HepG2 (cell line): ENCODE measurements around the gene FCHSD1. TPM values are rescaled to one million over a fixed set of nuclear protein-coding genes. Genes with fewer than 3 reads are reported as not detected.

ENCODE experiments used
- ATAD3A ChIP-seq: sonication (generic); formaldehyde crosslinking; IDR thresholded peaks from 2 replicates; pipeline ENCODE4 v1.4.0; 2020; ENCODE audit warnings: missing genetic modification reagents
- KMT2B ChIP-seq: IDR thresholded peaks from 2 replicates; pipeline ENCODE4 v1.6.1; 2016; ENCODE audit warnings: missing genetic modification reagents, missing compliant biosample characterization
- NFE2L2 ChIP-seq: fragments of 150-350 bp; IDR thresholded peaks from 2 replicates; pipeline ENCODE4 v1.6.1; 2014; ENCODE audit warnings: low read length
- NPAS2 ChIP-seq: sonication (generic); formaldehyde crosslinking; IDR thresholded peaks from 2 replicates; pipeline ENCODE4 v1.8.0; 2022; ENCODE audit warnings: mild to moderate bottlenecking, missing genetic modification reagents, borderline replicate concordance
- PHF20 ChIP-seq: sonication (generic); formaldehyde crosslinking; IDR thresholded peaks from 2 replicates; pipeline ENCODE4 v1.5.0; 2020; ENCODE audit warnings: mild to moderate bottlenecking, missing genetic modification reagents
- PHF5A ChIP-seq: IDR thresholded peaks from one replicate; pipeline ENCODE4 v1.6.1; 2018; ENCODE audit warnings: low read depth, missing genetic modification reagents; ENCODE audit not compliant: unreplicated experiment
- SIN3A ChIP-seq: IDR thresholded peaks from 2 replicates; pipeline ENCODE4 v1.6.1; 2011; ENCODE audit warnings: low read depth, mild to moderate bottlenecking, control low read depth, low read length, borderline replicate concordance
- TP53 ChIP-seq: sonication (generic); formaldehyde crosslinking; conservative IDR thresholded peaks from 2 replicates; pipeline ENCODE4 v1.4.0; 2020; ENCODE audit warnings: missing genetic modification reagents
- ZFP36 ChIP-seq: fragments of 150-350 bp; IDR thresholded peaks from 2 replicates; pipeline ENCODE4 v1.6.1; 2018; ENCODE audit warnings: borderline replicate concordance, low read length, low read depth; ENCODE audit not compliant: partially characterized antibody
- polyA plus RNA-seq, 8 experiments: library from polyadenylated mRNA; depleted of rRNA in 3 of 8; stranded (reverse) in 7 of 8; unstranded in 1 of 8; fragments of >200 nt; fragmentation: Illumina TruSeq in 4 of 8; extraction: Trizol in 4 of 8; gene quantifications; 2 replicates each; pipeline versions ENCODE4 v1.2.1 to v1.2.3, GENCODE V29; 2011 to 2016; ENCODE audit warnings: low read depth in 4 of 8, missing spikeins in 1 of 8, mixed read lengths in 1 of 8; ENCODE audit not compliant: insufficient read depth in 1 of 8
- total RNA-seq, 5 experiments: library from RNA; depleted of rRNA; stranded (reverse); fragments of >200 nt; fragmentation: Illumina TruSeq; extraction: Trizol; gene quantifications; 2 replicates each; pipeline ENCODE4 v1.2.3, GENCODE V29; 2016; ENCODE audit warnings: low read depth in 1 of 5
- TF ChIP-seq, protein P1 (sequence below): sonication (generic); formaldehyde crosslinking; IDR thresholded peaks from 2 replicates; pipeline ENCODE4 v1.4.0; 2020; ENCODE audit warnings: missing genetic modification reagents
- TF ChIP-seq, protein P2 (sequence below): IDR thresholded peaks from 2 replicates; pipeline ENCODE4 v1.6.1; 2016; ENCODE audit warnings: missing compliant biosample characterization, missing genetic modification reagents, borderline replicate concordance
- TF ChIP-seq, protein P3 (sequence below): sonication (generic); formaldehyde crosslinking; IDR thresholded peaks from 2 replicates; pipeline ENCODE4 v1.4.0; 2020; ENCODE audit warnings: missing genetic modification reagents
- TF ChIP-seq, protein P4 (sequence below): sonication (generic); formaldehyde crosslinking; IDR thresholded peaks from 2 replicates; pipeline ENCODE4 v1.9.0; 2022; ENCODE audit warnings: missing genetic modification reagents, mild to moderate bottlenecking, borderline replicate concordance
- TF ChIP-seq, protein P5 (sequence below): sonication (generic); formaldehyde crosslinking; IDR thresholded peaks from 2 replicates; pipeline ENCODE4 v1.5.0; 2020; ENCODE audit warnings: missing genetic modification reagents
- TF ChIP-seq, protein P6 (sequence below): sonication (generic); formaldehyde crosslinking; IDR thresholded peaks from 2 replicates; pipeline ENCODE4 v1.4.0; 2020; ENCODE audit warnings: low read depth, mild to moderate bottlenecking, missing genetic modification reagents
- TF ChIP-seq, protein P7 (sequence below): sonication (generic); formaldehyde crosslinking; IDR thresholded peaks from 2 replicates; pipeline ENCODE4 v1.5.1; 2020; ENCODE audit warnings: missing genetic modification reagents, mild to moderate bottlenecking, borderline replicate concordance

FCHSD1 gene
- total and polyA plus RNA-seq, 2 of the 13 experiments (the other 11 are each of a cell fraction or from before 2014, with no cell fraction given): 5.5 to 15.4 TPM

DNA sequence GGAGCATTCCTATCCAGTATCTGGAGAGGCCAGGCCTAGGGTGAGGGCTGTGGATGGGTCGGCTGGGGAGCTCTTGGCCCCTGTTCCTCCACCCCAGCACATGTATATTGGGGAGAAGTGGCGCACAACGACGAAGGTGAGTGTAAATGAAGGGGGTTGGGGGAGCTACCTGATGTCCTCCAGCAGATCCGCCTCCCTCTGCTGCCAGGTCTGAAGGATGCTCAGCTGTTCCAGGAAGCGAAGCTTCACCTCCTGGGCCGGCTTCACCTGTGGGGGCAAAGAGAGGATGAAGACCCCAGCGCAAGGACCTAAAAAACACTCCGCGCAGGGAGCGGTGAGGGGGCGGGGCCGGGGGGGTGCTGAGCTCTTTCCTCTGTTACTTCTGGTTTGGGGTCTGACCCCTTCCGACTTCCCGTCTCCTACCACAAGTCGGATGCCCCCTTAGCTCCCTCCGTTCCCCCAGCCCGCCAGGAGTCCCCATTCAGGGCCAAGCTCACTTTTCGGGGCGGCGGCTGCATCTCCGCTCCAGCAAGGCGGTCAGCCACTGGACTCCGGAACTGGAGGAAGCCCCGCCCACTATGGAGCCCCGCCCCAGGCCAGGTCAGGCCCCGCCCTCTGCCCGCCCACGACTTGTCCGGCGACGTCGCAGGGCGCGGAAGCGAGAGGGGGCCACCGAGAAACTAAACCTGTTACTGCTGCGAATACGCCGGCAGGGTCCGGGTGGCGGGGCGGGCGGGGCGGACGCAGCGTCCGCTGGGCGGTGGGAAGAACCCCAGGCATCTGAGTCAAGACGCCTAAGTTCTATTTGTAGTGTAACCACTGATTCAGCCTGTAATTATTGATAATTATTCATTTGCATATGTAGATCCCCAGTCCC is at the start of gene FCHSD1 (continued):
- TF ChIP-seq, protein P1, sequence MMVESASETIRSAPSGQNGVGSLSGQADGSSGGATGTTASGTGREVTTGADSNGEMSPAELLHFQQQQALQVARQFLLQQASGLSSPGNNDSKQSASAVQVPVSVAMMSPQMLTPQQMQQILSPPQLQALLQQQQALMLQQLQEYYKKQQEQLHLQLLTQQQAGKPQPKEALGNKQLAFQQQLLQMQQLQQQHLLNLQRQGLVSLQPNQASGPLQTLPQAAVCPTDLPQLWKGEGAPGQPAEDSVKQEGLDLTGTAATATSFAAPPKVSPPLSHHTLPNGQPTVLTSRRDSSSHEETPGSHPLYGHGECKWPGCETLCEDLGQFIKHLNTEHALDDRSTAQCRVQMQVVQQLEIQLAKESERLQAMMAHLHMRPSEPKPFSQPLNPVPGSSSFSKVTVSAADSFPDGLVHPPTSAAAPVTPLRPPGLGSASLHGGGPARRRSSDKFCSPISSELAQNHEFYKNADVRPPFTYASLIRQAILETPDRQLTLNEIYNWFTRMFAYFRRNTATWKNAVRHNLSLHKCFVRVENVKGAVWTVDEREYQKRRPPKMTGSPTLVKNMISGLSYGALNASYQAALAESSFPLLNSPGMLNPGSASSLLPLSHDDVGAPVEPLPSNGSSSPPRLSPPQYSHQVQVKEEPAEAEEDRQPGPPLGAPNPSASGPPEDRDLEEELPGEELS (CRISPR knock-in tag): no peak
- TF ChIP-seq ATAD3A (CRISPR knock-in tag): no peak
- TF ChIP-seq, protein P2, sequence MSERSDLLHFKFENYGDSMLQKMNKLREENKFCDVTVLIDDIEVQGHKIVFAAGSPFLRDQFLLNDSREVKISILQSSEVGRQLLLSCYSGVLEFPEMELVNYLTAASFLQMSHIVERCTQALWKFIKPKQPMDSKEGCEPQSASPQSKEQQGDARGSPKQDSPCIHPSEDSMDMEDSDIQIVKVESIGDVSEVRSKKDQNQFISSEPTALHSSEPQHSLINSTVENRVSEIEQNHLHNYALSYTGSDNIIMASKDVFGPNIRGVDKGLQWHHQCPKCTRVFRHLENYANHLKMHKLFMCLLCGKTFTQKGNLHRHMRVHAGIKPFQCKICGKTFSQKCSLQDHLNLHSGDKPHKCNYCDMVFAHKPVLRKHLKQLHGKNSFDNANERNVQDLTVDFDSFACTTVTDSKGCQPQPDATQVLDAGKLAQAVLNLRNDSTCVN (CRISPR knock-in tag): no peak
- TF ChIP-seq, protein P3, sequence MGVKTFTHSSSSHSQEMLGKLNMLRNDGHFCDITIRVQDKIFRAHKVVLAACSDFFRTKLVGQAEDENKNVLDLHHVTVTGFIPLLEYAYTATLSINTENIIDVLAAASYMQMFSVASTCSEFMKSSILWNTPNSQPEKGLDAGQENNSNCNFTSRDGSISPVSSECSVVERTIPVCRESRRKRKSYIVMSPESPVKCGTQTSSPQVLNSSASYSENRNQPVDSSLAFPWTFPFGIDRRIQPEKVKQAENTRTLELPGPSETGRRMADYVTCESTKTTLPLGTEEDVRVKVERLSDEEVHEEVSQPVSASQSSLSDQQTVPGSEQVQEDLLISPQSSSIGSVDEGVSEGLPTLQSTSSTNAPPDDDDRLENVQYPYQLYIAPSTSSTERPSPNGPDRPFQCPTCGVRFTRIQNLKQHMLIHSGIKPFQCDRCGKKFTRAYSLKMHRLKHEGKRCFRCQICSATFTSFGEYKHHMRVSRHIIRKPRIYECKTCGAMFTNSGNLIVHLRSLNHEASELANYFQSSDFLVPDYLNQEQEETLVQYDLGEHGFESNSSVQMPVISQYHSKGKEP (CRISPR knock-in tag): no peak
- TF ChIP-seq, protein P4, sequence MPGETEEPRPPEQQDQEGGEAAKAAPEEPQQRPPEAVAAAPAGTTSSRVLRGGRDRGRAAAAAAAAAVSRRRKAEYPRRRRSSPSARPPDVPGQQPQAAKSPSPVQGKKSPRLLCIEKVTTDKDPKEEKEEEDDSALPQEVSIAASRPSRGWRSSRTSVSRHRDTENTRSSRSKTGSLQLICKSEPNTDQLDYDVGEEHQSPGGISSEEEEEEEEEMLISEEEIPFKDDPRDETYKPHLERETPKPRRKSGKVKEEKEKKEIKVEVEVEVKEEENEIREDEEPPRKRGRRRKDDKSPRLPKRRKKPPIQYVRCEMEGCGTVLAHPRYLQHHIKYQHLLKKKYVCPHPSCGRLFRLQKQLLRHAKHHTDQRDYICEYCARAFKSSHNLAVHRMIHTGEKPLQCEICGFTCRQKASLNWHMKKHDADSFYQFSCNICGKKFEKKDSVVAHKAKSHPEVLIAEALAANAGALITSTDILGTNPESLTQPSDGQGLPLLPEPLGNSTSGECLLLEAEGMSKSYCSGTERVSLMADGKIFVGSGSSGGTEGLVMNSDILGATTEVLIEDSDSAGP (CRISPR knock-in tag): 0 out of 2 replicates have a peak, but pooled peaks have one; percentile 4
- peak; percentile 33; the same call in 1 of the 2 replicates for TF ChIP-seq PHF20 (CRISPR knock-in tag)
- TF ChIP-seq, protein P5, sequence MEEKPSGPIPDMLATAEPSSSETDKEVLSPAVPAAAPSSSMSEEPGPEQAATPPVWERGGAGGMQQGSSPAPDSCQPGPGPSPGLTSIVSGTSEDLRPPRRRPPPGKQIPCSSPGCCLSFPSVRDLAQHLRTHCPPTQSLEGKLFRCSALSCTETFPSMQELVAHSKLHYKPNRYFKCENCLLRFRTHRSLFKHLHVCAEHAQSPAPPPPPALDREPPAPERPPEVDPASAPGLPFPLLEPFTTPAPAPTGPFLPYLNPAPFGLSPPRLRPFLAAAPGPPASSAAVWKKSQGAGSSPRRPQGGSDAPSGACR: 0 out of 2 replicates have a peak, but pooled peaks have one; percentile 9
- TF ChIP-seq NPAS2: no peak
- TF ChIP-seq KMT2B: 0 out of 2 replicates have a peak, but pooled peaks have one; percentile 28
- TF ChIP-seq, protein P6, sequence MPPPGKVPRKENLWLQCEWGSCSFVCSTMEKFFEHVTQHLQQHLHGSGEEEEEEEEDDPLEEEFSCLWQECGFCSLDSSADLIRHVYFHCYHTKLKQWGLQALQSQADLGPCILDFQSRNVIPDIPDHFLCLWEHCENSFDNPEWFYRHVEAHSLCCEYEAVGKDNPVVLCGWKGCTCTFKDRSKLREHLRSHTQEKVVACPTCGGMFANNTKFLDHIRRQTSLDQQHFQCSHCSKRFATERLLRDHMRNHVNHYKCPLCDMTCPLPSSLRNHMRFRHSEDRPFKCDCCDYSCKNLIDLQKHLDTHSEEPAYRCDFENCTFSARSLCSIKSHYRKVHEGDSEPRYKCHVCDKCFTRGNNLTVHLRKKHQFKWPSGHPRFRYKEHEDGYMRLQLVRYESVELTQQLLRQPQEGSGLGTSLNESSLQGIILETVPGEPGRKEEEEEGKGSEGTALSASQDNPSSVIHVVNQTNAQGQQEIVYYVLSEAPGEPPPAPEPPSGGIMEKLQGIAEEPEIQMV (CRISPR knock-in tag): 0 out of 2 replicates have a peak, but pooled peaks have one; percentile 55
- TF ChIP-seq, protein P7, sequence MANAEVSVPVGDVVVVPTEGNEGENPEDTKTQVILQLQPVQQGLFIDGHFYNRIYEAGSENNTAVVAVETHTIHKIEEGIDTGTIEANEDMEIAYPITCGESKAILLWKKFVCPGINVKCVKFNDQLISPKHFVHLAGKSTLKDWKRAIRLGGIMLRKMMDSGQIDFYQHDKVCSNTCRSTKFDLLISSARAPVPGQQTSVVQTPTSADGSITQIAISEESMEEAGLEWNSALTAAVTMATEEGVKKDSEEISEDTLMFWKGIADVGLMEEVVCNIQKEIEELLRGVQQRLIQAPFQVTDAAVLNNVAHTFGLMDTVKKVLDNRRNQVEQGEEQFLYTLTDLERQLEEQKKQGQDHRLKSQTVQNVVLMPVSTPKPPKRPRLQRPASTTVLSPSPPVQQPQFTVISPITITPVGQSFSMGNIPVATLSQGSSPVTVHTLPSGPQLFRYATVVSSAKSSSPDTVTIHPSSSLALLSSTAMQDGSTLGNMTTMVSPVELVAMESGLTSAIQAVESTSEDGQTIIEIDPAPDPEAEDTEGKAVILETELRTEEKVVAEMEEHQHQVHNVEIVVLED (CRISPR knock-in tag): peak; percentile 51; the same call in 1 of the 2 replicates
- peak; percentile 36 for TF ChIP-seq PHF5A (CRISPR knock-in tag)
- no peak for TF ChIP-seq NFE2L2
- no peak for TF ChIP-seq ZFP36
- no peak for TF ChIP-seq TP53 (CRISPR knock-in tag)
- TF ChIP-seq SIN3A: peak; percentile 28; the same call in 1 of the 2 replicates
